Left ventricle myocardium inferior (tissue), 1 donor: Measurements from ENCODE around the gene SEMA5B. TPM values are rescaled to one million over a fixed set of nuclear protein-coding genes. Genes with fewer than 3 reads are reported as not detected.

Experiments used
- DNase-seq: peaks from one replicate; pipeline ENCODE4 v3.0.0-alpha.2; 2020
- H3K27ac ChIP-seq: fragments of 200-600 bp; replicated peaks from 2 replicates; pipeline ENCODE4 v1.8.0; 2021
- H3K27me3 ChIP-seq: fragments of 200-600 bp; 2 replicates; pipeline ENCODE4 v1.8.0; 2021; ENCODE audit warnings: low read depth
- H3K36me3 ChIP-seq: fragments of 200-600 bp; 2 replicates; pipeline ENCODE4 v1.8.0; 2021
- H3K4me1 ChIP-seq: fragments of 200-600 bp; 2 replicates; pipeline ENCODE4 v1.8.0; 2021
- H3K4me3 ChIP-seq: fragments of 200-600 bp; 2 replicates; pipeline ENCODE4 v1.8.0; 2021; ENCODE audit warnings: mild to moderate bottlenecking, moderate library complexity
- H3K9me3 ChIP-seq: fragments of 200-600 bp; replicated peaks from 2 replicates; pipeline ENCODE4 v1.8.0; 2021
- CTCF ChIP-seq: fragments of 200-600 bp; IDR thresholded peaks from 2 replicates; pipeline ENCODE4 v1.8.0; 2021; ENCODE audit warnings: antibody characterized with exemption, mild to moderate bottlenecking, borderline replicate concordance
- intact Hi-C: fragments of 100-400 bp; cut with micrococcal nuclease; formaldehyde crosslinking; loops from one replicate; pipeline ENCODE4 v1.11.0; 2022
- total RNA-seq: library from RNA; stranded (reverse); fragmentation: NEBNext Ultra II Directional; extraction: Animal tissue kit (Norgen Biotek cat#: 25700); gene quantifications from one replicate; pipeline ENCODE4 v1.2.1, GENCODE V29; 2021
- donor health status: DM: no; HTN: yes; CAD: no; lungs with severe emphysema.

Gene SEMA5B
- total RNA-seq, 1 donor from 2014 or later = 5.3 TPM

GRCh38 chr3:122921791-122922651 lies 105.5 kb downstream of the SEMA5B start:
- H3K27me3 ChIP-seq = peaks cover 25% of the 10 kb centered on the region
- TF ChIP-seq CTCF = no peak
- intact Hi-C loops = no loop called here
- H3K9me3 ChIP-seq = no peaks in the 10 kb centered on the region
- H3K4me3 ChIP-seq = no peak overlapping the region
- H3K36me3 ChIP-seq = no peaks in the 10 kb centered on the region
- H3K27ac ChIP-seq = no peak overlapping the region
- H3K4me1 ChIP-seq = no peaks in the 10 kb centered on the region
- no peak for DNase-seq

DNA sequence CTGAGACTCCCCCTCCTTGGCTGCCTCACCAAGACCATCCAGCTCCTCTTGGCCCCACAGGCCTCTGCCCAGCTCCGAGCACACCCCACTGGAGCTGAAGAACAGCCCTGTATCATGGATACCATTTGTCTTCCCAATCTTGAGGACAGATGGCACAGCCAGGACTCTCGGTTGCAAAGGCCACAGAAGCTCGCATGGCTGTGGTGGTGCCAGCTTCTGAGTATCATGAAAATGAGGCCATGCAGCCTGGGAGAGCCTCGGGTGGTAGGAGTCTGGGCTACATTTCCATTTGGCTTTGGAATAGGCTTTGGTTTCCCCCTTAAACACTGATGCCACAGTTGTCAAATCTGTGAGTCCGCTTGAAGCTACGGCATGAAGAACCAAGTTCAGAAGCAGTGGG lies 106.6 kb downstream of the SEMA5B start:
- H3K27ac ChIP-seq = no peak overlapping the region
- intact Hi-C loops = no loop called here
- no peak overlapping the region for H3K4me3 ChIP-seq
- H3K36me3 ChIP-seq = no peaks in the 10 kb centered on the region
- no peak for DNase-seq
- peaks cover 25% of the 10 kb centered on the region for H3K27me3 ChIP-seq
- H3K9me3 ChIP-seq = no peaks in the 10 kb centered on the region
- H3K4me1 ChIP-seq = no peaks in the 10 kb centered on the region
- no peak for TF ChIP-seq CTCF

- no peaks in the 10 kb centered on the region for H3K4me1 ChIP-seq
- H3K4me3 ChIP-seq = no peak overlapping the region
- peaks cover 25% of the 10 kb centered on the region for H3K27me3 ChIP-seq
- no peak for DNase-seq
- no peak overlapping the region for H3K27ac ChIP-seq
- H3K36me3 ChIP-seq = no peaks in the 10 kb centered on the region
- no peaks in the 10 kb centered on the region for H3K9me3 ChIP-seq
- TF ChIP-seq CTCF = no peak
- intact Hi-C loops = no loop called here
These were observed 108.3 kb downstream of the SEMA5B start for GRCh38 chr3:122919291-122919610.

GRCh38 chr3:122918576-122919290 lies 108.8 kb downstream of the SEMA5B start:
- peaks cover 25% of the 10 kb centered on the region for H3K27me3 ChIP-seq
- H3K4me3 ChIP-seq = no peak overlapping the region
- no peaks in the 10 kb centered on the region for H3K4me1 ChIP-seq
- intact Hi-C loops = no loop called here
- no peaks in the 10 kb centered on the region for H3K36me3 ChIP-seq
- TF ChIP-seq CTCF = no peak
- no peaks in the 10 kb centered on the region for H3K9me3 ChIP-seq
- no peak for DNase-seq
- no peak overlapping the region for H3K27ac ChIP-seq

GRCh38 chr3:122917412-122917811 lies 110.2 kb downstream of the SEMA5B start:
- H3K9me3 ChIP-seq = no peaks in the 10 kb centered on the region
- no peaks in the 10 kb centered on the region for H3K36me3 ChIP-seq

More at GRCh38 chr3:122917412-122917811, 110.2 kb downstream of the SEMA5B start:
- peaks cover 26% of the 10 kb centered on the region for H3K27me3 ChIP-seq
- intact Hi-C loops = no loop called here
- H3K27ac ChIP-seq = no peak overlapping the region
- TF ChIP-seq CTCF = no peak
- no peak overlapping the region for H3K4me3 ChIP-seq
- no peaks in the 10 kb centered on the region for H3K4me1 ChIP-seq
- DNase-seq = no peak
